Thyroid gland (tissue), 4 donors: ENCODE measurements around the gene MLC1.

ENCODE experiments used
- CTCF ChIP-seq, 6 experiments: fragments of 200-600 bp in 3 of 6; fragments of 450-650 bp in 3 of 6; sonication (generic) in 3 of 6; IDR thresholded peaks; one replicate each; pipeline ENCODE4 v1.5.1; 2016 to 2019; ENCODE audit warnings: antibody characterized with exemption in 6 of 6, mild to moderate bottlenecking in 2 of 6, inconsistent platforms in 1 of 6, moderate library complexity in 1 of 6
- POLR2A ChIP-seq, 2 donors: fragments of 450-650 bp; IDR thresholded peaks; one replicate each; pipeline ENCODE4 v1.6.1; 2017; ENCODE audit warnings: antibody characterized with exemption in 2 of 2, mild to moderate bottlenecking in 2 of 2, moderate library complexity in 1 of 2

- no peak for TF ChIP-seq POLR2A (IDR thresholded peaks at IDR 0.05)
- TF ChIP-seq CTCF (IDR thresholded peaks at IDR 0.05): no peak
Observed at GRCh38 chr22:50063589-50064393, 21.4 kb downstream of the MLC1 start.
